ENCODE measurements around the gene NIN. TPM values are rescaled to one million over a fixed set of nuclear protein-coding genes. Genes with fewer than 3 reads are reported as not detected.

NIN gene
- total RNA-seq, 2 experiments from 2014 or later: 94.5 to 95.2 TPM

DNA sequence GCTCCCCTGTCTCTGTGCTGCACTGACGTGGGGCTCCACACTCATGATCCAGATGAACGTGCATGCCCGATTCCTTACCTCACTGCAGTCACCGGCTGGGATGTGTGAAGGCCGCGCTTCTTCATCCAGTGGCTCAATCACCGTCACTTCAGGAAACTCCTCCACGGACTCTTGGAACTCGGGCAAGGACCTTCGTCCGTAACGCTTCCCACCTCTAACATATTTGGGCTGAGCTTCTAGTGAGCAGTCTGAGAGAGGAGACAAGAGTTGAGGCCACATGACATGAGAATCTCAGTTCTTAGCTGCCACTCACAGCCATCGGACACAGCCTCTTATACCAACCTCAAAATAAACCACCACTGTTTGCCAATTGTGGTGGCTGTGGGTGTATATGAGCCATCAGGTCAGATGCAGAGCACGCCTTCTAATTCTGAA lies 38.3 kb downstream of the NIN start:
- Mint-ChIP-seq H3K36me3 (ENCODE audit: low read depth) (peaks cover 57% of the 10 kb centered on the region), H3K4me1 (peaks cover 63% of the 10 kb centered on the region), H3K9me3 (no peaks in the 10 kb centered on the region), H3K27me3 (no peaks in the 10 kb centered on the region), H3K27ac (peak overlapping the region; percentile 48), H3K4me3 (peak overlapping the region; percentile 5)
- no peak for DNase-seq
- POLR2A ChIA-PET: no interaction called here
- CTCF ChIA-PET: interaction anchor here (0.9 to 4.6 kb wide), 4 partner anchors 12 to 68 kb away, joined by 3 to 26 read pairs (median 6); no protein-coding TSS in a partner anchor

DNA sequence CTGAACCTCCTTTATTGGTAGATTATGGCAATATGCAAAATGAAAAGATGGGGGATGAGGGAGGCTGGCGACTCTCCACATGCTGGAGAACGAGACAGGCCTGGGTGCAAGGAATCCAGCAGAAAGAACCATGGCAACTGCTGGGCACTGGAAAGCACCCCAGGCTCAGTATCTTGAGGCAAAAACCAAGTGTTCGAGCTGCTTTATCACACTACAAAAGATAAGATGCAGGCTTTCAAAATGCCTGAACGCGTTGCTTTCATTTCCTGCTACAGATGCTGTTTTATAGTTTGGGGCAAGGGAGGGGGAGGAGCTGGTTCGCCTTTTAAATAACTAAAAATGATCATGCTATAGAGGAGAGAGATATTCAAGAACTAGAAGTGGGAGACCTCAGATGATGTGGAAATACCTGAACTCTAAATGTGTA lies 38.9 kb downstream of the NIN start:
- peak overlapping the region; percentile 51 for H3K4me3 Mint-ChIP-seq
- DNase-seq: peak; percentile 46
- H3K27me3 Mint-ChIP-seq: no peaks in the 10 kb centered on the region
- no peaks in the 10 kb centered on the region for H3K9me3 Mint-ChIP-seq
- H3K36me3 Mint-ChIP-seq (ENCODE audit: low read depth): peaks cover 63% of the 10 kb centered on the region
- CTCF ChIA-PET: interaction anchor here (0.9 to 4.6 kb wide), 4 partner anchors 12 to 69 kb away, joined by 3 to 26 read pairs (median 6); no protein-coding TSS in a partner anchor
- H3K4me1 Mint-ChIP-seq: peaks cover 65% of the 10 kb centered on the region
- POLR2A ChIA-PET: no interaction called here
- peak overlapping the region; percentile 95 for H3K27ac Mint-ChIP-seq

DNA sequence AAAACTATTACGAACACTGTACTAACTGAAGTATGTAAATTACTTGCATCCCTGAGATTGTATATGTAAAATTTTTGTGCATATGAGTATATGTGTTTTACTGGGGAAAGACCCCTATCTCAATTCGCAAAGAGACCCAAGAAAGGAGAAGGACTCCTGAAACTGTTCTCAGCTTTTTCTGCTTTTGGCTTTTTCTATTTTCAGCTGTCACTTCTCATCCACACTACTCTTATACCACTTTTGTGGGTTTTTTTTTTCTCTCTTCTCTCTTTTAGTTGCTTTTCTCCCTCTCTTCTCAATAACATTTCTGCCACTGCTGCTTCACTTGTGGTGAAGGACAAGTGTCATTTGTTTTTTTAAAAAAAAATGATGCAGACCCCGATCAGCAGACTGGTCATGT lies 39.8 kb downstream of the NIN start:
- DNase-seq: no peak
- CTCF ChIA-PET: interaction anchor here (1.1 to 4.6 kb wide), 4 partner anchors 14 to 69 kb away, joined by 3 to 26 read pairs (median 6); no protein-coding TSS in a partner anchor
- Mint-ChIP-seq H3K27me3 (no peaks in the 10 kb centered on the region), H3K4me1 (peaks cover 67% of the 10 kb centered on the region), H3K9me3 (no peaks in the 10 kb centered on the region), H3K27ac (peak overlapping the region; percentile 95), H3K36me3 (ENCODE audit: low read depth) (peaks cover 66% of the 10 kb centered on the region), H3K4me3 (no peak overlapping the region)
- POLR2A ChIA-PET: no interaction called here

GRCh38 chr14:50790589-50790988 lies 40.4 kb downstream of the NIN start:
- POLR2A ChIA-PET: no interaction called here

DNA sequence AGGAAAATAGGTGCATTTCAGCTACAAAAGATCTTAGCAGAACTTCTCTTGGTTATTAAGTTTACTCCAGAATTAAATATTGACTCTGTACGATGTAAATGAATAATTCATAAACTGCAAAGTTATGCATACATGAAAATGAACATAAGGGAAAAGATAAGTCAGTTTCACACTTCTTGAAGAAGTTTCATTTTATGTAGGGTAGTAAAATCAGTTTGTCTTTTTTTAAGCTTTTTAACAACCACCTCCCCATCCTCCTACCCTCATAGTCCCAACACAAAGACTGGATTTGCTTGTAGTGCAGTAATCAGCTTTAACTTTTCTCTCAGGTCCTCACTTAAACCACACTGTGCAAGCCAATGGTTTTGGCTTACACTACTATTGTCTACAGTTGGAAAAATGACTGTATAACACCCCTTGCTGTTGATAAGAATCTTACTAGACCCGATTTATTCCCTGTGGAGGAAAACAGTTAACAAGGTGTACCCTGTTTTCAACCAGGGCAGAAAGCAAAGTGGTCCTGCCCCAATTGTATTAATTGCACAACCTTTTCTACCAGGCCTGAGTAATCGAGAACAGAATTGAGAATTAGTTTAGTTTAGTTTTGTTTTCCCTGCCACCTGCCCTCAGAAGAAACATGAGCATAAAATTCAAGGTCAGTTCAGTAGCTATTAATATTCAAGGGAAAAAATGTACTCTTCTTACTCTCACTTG lies 44.1 kb downstream of the NIN start:
- peaks cover 80% of the 10 kb centered on the region for H3K4me1 Mint-ChIP-seq
- no peaks in the 10 kb centered on the region for H3K27me3 Mint-ChIP-seq
- CTCF ChIA-PET: interaction anchor here (0.6 to 3.6 kb wide), 5 partner anchors 9 to 489 kb away, joined by 3 to 15 read pairs (median 3); no protein-coding TSS in a partner anchor
- no peaks in the 10 kb centered on the region for H3K9me3 Mint-ChIP-seq
- peak overlapping the region; percentile 73 for H3K27ac Mint-ChIP-seq
- H3K4me3 Mint-ChIP-seq: no peak overlapping the region
- no peak for DNase-seq
- POLR2A ChIA-PET: interaction anchor here (0.7 kb wide), 1 partner anchor 837 kb away, joined by 3 read pairs; no protein-coding TSS in a partner anchor
- peaks cover 66% of the 10 kb centered on the region for H3K36me3 Mint-ChIP-seq (ENCODE audit: low read depth)

More at GRCh38 chr14:50790589-50790988, 40.4 kb downstream of the NIN start:
- DNase-seq: no peak
- H3K4me3 Mint-ChIP-seq: no peak overlapping the region
- H3K27ac Mint-ChIP-seq: peak overlapping the region; percentile 71
- peaks cover 74% of the 10 kb centered on the region for H3K4me1 Mint-ChIP-seq
- H3K36me3 Mint-ChIP-seq (ENCODE audit: low read depth): peaks cover 67% of the 10 kb centered on the region
- CTCF ChIA-PET: interaction anchor here (0.8 to 4.6 kb wide), 4 partner anchors 14 to 69 kb away, joined by 3 to 26 read pairs (median 4); no protein-coding TSS in a partner anchor
- H3K9me3 Mint-ChIP-seq: no peaks in the 10 kb centered on the region
- no peaks in the 10 kb centered on the region for H3K27me3 Mint-ChIP-seq

- Mint-ChIP-seq H3K9me3 (no peaks in the 10 kb centered on the region), H3K4me1 (peaks cover 66% of the 10 kb centered on the region), H3K4me3 (peak overlapping the region; percentile 25), H3K27me3 (no peaks in the 10 kb centered on the region), H3K36me3 (ENCODE audit: low read depth) (peaks cover 53% of the 10 kb centered on the region), H3K27ac (peak overlapping the region; percentile 86)
- POLR2A ChIA-PET: no interaction called here
- DNase-seq: no peak
- CTCF ChIA-PET: interaction anchor here (1.1 to 1.7 kb wide), 7 partner anchors 9 to 227 kb away, joined by 3 to 7 read pairs (median 3); no protein-coding TSS in a partner anchor
Measured at GRCh38 chr14:50785457-50786063, 45.4 kb downstream of the NIN start.

DNA sequence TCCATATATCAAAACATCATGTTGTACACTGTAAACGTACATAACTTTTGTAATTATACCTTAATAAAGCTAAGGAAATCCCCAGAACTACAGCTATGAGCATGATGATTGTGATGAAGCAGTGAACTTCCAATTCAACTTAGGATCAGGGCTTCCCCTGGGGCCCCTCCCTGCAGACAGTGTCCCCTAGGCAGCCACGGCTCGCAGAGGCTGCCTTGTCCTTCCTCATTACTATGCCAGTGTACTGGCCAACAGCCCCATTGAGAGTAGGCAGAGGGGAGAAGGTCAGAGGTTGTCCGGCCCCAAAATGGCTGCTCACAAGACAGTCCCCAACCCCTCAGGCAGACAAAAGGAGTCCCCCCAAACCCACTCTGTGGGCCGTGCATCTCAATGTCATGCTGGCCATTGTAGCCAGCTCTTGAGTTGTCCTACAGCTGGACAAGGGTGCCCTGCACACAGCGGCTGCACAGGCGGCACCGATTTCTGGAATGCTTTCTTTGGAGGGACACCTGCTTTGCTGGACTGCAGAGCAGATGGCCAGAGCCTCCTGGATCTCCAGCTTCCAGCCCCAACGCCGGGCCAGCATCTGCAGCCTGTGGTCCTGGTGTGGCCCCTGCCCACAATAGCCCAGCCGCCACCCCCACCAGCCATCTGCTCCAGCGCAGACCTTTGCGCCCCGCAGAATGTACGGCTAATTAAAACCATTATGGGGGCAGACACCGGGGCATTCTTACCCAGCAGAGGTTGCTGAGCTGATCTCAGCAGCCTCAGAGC lies 46.1 kb downstream of the NIN start:
- H3K9me3 Mint-ChIP-seq: no peaks in the 10 kb centered on the region
- peak overlapping the region; percentile 86 for H3K27ac Mint-ChIP-seq
- no peak for DNase-seq
- H3K4me3 Mint-ChIP-seq: peak overlapping the region; percentile 25
- POLR2A ChIA-PET: no interaction called here
- H3K36me3 Mint-ChIP-seq (ENCODE audit: low read depth): peaks cover 48% of the 10 kb centered on the region
- H3K27me3 Mint-ChIP-seq: no peaks in the 10 kb centered on the region
- CTCF ChIA-PET: interaction anchor here (0.6 to 1.7 kb wide), 8 partner anchors 8 to 227 kb away, joined by 3 to 7 read pairs (median 3); no protein-coding TSS in a partner anchor
- peaks cover 61% of the 10 kb centered on the region for H3K4me1 Mint-ChIP-seq

DNA sequence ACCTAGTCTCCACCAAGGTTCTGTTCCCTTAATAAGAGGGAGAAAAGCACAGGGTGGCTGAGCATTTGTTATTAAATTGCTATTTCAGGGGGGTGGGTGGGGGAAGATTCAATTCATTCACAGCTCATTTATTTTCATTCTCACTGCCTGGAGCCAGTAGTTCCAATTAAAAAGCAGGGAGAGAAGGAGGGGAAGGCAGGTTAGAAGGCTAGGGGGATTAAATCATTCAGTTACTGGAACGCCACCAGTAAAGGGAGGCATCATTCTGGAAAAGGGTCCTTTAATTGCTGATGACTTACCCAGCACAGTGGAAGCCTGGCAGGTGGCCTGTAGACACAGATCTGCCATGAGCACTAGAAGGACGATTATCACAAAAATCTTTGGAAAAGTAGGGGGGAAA lies 47.4 kb downstream of the NIN start:
- POLR2A ChIA-PET: no interaction called here
- H3K4me3 Mint-ChIP-seq: no peak overlapping the region
- H3K36me3 Mint-ChIP-seq (ENCODE audit: low read depth): peaks cover 39% of the 10 kb centered on the region
- H3K4me1 Mint-ChIP-seq: peaks cover 65% of the 10 kb centered on the region
- CTCF ChIA-PET: no interaction called here
- no peak for DNase-seq
- peak overlapping the region; percentile 65 for H3K27ac Mint-ChIP-seq
- H3K9me3 Mint-ChIP-seq: no peaks in the 10 kb centered on the region
- H3K27me3 Mint-ChIP-seq: no peaks in the 10 kb centered on the region

- H3K4me3 Mint-ChIP-seq: no peak overlapping the region
- no peaks in the 10 kb centered on the region for H3K27me3 Mint-ChIP-seq
- peaks cover 24% of the 10 kb centered on the region for H3K36me3 Mint-ChIP-seq (ENCODE audit: low read depth)
- ChIA-PET POLR2A (no interaction called here), CTCF (interaction anchor here (0.6 to 1.3 kb wide), 2 partner anchors 9 to 47 kb away, joined by 3 to 4 read pairs; no protein-coding TSS in a partner anchor)
- H3K9me3 Mint-ChIP-seq: no peaks in the 10 kb centered on the region
- peaks cover 44% of the 10 kb centered on the region for H3K4me1 Mint-ChIP-seq
- H3K27ac Mint-ChIP-seq: no peak overlapping the region
- no peak for DNase-seq
Measured at GRCh38 chr14:50780393-50780792, 50.6 kb downstream of the NIN start.

DNA sequence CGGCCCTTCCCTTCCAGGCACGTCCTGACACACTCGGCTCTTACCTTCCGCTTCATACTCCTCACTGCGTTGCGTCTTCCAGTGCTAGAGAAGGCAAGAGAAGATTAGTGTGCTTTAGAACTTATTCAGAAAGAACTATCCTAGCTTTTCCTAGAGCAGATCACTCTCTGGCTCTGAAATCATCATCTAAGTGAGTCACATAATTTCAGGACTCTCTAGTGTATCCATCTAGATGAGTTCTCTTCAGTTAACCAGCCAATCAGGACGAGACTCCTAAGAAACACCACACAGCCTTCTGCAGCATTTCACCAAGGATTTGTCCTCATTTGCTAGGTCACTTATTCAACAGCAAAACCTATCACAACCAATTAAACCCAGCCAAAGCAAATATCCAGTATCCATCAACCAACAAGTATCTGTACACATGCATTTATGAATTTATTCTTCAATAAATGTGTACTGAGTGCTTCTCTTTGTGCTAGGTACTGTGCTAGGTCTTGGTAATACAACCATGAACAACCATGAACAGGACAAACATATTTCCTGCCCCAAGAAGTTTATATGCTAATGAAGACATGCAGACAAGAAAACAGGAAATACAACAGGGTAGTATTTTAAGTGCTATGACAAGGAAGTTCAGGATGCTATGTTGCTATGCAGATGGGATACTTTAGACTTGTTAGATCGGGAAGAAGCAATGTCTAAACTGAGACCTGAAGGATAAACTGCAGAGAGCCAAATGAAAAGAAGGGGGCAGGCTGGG lies 52.1 kb downstream of the NIN start:
- Mint-ChIP-seq H3K27me3 (no peaks in the 10 kb centered on the region), H3K4me1 (peaks cover 44% of the 10 kb centered on the region), H3K4me3 (no peak overlapping the region), H3K36me3 (ENCODE audit: low read depth) (peaks cover 32% of the 10 kb centered on the region), H3K9me3 (no peaks in the 10 kb centered on the region), H3K27ac (peak overlapping the region; percentile 67)
- ChIA-PET POLR2A (no interaction called here), CTCF (interaction anchor here (1.2 to 5.6 kb wide), 8 partner anchors 10 to 458 kb away, joined by 3 to 41 read pairs (median 11); no protein-coding TSS in a partner anchor)
- DNase-seq: no peak

DNA sequence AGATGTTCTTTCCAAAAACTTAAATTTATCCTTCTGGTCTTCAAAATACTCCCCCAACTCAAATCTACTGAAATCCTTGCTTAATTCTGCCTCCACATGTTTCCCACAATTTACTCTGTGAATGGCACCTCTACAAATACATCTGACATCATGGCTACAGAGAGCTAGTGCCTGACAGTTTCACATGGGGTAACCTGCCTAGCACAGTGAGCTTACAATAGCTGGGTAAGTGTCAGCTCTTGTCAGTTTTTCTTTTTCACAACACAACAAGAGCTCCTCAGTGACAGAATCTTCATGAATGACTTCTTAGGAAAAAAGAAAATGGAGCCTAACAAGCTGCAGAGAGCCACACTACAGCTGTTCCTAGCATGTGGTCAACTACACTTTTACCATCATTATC lies 54.4 kb downstream of the NIN start:
- Mint-ChIP-seq H3K4me1 (peaks cover 40% of the 10 kb centered on the region), H3K36me3 (ENCODE audit: low read depth) (peaks cover 44% of the 10 kb centered on the region), H3K27me3 (no peaks in the 10 kb centered on the region), H3K9me3 (no peaks in the 10 kb centered on the region), H3K27ac (no peak overlapping the region), H3K4me3 (no peak overlapping the region)
- POLR2A ChIA-PET: interaction anchor here (0.6 kb wide), 2 partner anchors 54 to 874 kb away, joined by 3 to 4 read pairs; no protein-coding TSS in a partner anchor
- no peak for DNase-seq
- CTCF ChIA-PET: interaction anchor here (0.7 to 5.6 kb wide), 10 partner anchors 9 to 234 kb away, joined by 3 to 41 read pairs (median 6); no protein-coding TSS in a partner anchor
